DND-41 (cell line): ENCODE results near the gene PCSK4.

Source experiments
- EZH2 ChIP-seq: IDR thresholded peaks from 3 replicates; pipeline ENCODE4 v1.6.1; 2012; ENCODE audit warnings: borderline replicate concordance, low read depth, mild to moderate bottlenecking, moderate library complexity, low read length, inconsistent platforms; ENCODE audit not compliant: severe bottlenecking
- TF ChIP-seq, protein P1 (sequence below): IDR thresholded peaks from 2 replicates; pipeline ENCODE4 v1.5.1; 2012; ENCODE audit warnings: borderline replicate concordance, low read length, moderate library complexity, mild to moderate bottlenecking; ENCODE audit not compliant: poor library complexity, severe bottlenecking; ENCODE audit errors: extremely low read depth

- TF ChIP-seq, protein P1, sequence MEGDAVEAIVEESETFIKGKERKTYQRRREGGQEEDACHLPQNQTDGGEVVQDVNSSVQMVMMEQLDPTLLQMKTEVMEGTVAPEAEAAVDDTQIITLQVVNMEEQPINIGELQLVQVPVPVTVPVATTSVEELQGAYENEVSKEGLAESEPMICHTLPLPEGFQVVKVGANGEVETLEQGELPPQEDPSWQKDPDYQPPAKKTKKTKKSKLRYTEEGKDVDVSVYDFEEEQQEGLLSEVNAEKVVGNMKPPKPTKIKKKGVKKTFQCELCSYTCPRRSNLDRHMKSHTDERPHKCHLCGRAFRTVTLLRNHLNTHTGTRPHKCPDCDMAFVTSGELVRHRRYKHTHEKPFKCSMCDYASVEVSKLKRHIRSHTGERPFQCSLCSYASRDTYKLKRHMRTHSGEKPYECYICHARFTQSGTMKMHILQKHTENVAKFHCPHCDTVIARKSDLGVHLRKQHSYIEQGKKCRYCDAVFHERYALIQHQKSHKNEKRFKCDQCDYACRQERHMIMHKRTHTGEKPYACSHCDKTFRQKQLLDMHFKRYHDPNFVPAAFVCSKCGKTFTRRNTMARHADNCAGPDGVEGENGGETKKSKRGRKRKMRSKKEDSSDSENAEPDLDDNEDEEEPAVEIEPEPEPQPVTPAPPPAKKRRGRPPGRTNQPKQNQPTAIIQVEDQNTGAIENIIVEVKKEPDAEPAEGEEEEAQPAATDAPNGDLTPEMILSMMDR, result no peak
- no peak for TF ChIP-seq EZH2
Measured at GRCh38 chr19:1483979-1484428, 6.1 kb downstream of the PCSK4 start.
